HEK293T (cell line): ENCODE measurements around the gene WNT5B.

Experiments
- ELF4 ChIP-seq: fragments of 450-650 bp; IDR thresholded peaks from 2 replicates; pipeline ENCODE4 v1.6.1; 2017; ENCODE audit warnings: antibody characterized with exemption
- FOXA1 ChIP-seq: fragments of 450-650 bp; IDR thresholded peaks from 2 replicates; pipeline ENCODE4 v1.6.1; 2016; ENCODE audit warnings: mild to moderate bottlenecking
- FOXM1 ChIP-seq: fragments of 450-650 bp; IDR thresholded peaks from 2 replicates; pipeline ENCODE4 v1.6.1; 2017; ENCODE audit warnings: mild to moderate bottlenecking, borderline replicate concordance
- L3MBTL2 ChIP-seq: fragments of 450-650 bp; conservative IDR thresholded peaks from 2 replicates; pipeline ENCODE4 v1.6.1; 2016; ENCODE audit warnings: mild to moderate bottlenecking

GRCh38 chr12:1606021-1606622 lies 22.9 kb upstream of the WNT5B start:
- no peak for TF ChIP-seq FOXM1
- TF ChIP-seq FOXA1 = no peak
- TF ChIP-seq L3MBTL2 = no peak
- no peak for TF ChIP-seq ELF4
